Measurements from ENCODE around the gene NHLH1.
"Not testable (repeated sequence)": the region's sequence is repeated elsewhere in the genome, so short reads cannot be mapped to it uniquely, and the experiment has no call there.

NHLH1 gene

DNA sequence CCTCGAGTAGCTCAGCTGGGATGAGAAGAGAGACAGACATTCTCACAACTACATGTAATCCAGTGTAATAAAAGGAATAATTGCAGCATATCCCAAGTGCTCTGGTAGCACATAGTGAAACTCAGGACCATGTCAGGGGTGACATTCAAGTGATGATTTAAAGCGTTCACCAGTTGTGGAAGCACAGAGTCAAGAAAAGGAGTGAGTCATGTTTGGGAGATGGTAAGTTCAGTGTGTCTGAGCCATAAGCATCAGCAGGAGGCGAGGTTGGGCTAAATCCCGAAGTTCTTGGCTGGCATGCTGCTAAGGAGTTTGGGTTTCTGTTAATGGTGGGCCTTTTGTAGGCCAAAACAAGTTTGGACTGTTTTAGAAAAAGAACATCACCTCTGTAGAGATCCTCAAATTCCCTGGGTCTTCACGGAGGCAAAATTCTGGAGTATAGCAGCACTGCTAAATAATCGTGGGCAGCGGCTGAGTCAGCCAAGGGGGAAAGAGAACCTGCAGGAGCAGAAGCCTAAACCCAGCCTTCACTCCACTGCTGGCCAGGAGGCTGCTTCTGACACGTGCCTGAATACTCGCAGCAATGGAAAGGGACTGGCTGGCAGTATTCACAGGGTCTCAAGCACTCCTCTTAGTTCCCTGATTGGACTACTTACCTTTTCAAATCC, 7.2 kb upstream of the NHLH1 start:
- DNase-seq, result no peak

DNA sequence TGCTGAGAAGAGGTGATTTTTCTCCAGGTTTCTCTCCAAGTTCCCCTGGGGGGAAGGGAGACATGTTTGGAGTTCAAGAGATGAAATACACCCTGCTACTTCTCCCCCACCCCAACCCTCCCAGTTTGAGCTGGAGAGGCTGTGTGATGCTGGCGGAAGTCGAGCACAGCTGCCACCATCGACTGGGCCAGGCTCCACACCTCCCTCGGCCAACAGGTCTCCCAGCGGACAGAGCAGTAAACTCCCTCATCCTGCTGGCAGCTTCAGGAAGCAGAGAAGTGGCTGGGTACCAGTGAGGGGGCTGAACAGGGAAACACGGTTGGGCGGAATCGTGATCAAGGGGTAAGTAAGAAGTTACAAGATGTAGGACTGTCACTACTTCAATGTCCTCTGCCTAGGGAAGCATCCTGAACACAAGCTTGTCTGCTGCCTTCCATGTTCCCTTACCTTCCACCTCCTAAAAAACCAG, 6.6 kb upstream of the NHLH1 start:
- DNase-seq, result no peak

DNA sequence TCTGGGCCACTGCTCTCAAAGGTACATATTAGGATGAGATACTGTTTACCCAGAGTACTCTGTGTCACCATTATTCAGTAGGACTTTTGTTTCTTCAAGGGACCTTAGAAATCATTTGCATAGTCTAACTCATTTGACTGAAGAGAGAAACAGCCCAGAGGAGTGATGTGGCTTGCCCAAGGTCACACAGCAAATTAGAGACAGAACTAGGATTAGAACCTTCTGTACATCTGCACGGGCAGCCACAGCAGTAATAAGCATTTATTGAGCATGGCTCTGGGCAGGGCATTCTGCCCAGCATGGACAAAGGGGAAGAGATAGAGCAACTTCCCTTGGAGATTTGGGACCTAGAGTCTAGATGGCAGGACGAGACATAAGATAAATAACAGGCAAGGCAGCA, 5.7 kb upstream of the NHLH1 start:
- DNase-seq, result no peak

DNA sequence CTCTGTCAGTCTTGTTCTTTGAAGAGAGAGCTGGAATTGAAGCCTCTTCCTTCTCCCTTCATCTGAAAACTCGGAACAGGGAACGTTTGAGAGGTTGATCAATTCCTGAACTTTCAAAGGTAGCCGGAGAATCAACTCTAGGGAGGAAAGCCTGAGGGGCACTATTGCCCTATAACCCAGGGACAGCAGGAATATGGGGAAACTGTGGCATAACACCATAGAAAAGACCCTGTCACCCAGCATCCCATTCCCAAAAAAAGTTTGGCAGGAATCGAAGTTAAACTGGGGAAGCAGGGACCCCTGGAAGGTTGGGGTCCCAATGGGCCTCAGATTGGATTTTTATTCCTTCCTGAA, 5.1 kb upstream of the NHLH1 start:
- no peak for DNase-seq

DNA sequence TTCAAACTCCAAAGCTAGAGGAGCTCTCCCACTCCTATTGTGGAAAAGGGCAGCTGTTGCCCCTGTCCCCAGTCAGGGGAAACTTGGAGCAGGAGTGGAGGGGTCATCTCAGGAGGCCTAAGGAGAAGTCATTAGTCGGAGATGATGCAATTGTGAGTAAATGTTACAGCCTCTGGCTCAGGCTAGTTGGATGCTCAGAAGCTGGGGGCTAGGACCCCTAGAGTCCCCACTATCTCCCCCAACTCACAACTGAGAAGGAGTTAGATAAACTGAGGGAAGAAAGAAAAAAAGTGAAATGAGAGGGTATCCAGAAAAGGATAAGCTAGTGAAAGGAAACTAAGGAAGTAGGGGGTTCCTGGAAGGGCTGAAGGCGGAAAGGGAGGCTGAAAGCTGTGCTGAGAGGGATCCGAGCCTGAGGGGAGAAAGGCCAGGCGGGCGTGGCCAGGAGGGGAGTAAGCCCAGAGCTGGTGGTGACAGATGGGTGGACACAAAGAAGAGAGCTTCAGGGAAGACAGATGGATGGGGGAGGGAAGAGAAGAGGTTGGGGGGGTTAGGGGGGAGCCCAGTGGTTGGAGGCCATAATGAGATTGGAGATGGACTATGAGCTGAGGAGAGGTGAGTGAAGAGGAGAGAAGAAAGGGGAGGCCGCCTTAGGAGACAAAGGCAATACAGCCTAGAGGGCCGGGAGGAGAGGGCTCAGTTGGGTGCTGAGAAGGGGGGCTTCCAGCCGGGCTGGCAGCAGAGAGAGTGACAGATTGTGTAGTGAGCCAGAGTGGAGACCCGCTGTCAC, 4.5 kb upstream of the NHLH1 start:
- no peak for DNase-seq

DNA sequence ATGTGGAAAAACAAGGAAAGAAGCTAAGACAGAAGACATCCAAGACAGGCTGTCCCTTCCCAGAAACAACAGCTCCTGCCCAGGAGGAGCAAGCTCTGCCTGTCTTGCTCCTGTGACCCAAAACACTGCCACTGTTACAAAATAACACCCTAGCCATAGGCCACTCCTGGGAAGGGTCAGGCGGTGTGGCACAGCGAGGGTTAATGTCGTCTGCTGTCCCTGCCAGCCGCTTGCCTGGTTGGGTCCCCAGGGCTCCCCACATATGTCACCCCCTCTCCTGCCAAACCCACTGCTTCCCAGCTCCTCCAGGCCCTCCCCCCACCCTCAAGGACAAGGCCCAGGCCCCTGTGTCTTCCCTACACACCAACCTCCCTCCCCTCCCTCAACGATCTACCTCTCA, 3.9 kb upstream of the NHLH1 start:
- no peak for DNase-seq

DNA sequence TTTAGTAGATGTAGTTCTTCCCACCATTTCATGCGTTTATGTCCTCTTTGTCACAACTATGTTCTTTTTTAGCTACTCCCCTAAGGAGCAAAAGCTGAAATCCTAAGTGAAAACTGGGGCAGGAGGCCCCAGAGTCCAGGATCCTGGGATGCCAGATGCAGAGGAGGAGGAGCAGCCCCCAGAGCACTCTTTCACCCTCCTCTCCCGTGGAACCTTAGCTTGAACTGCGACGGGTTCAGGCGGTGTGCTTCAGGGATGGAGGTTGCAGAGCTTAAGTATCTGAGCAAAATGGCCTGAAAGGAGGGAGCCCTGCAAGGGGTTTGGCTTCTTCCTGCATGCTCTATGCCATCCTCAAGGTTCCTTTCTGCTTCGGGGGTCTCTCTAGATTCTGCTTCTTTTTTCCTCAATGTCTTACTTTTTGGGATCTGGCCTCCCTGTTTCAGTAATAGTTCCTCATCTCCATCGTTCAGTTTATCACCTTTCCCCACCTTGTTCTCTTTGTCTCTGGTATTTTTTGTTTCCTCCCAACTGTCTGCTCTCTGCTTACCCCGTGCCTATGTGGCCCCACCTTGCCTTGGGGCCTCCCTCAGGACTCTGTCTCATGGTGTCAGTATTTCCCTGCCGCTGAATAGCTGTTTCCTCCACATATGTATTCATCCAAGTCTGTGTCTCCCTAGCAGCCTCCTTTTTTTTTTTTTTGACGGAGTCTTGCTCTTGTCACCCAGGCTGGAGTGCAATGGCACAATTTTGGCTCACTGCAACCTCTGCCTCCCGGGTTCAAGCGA, 2.7 kb upstream of the NHLH1 start:
- DNase-seq, result no peak

DNA sequence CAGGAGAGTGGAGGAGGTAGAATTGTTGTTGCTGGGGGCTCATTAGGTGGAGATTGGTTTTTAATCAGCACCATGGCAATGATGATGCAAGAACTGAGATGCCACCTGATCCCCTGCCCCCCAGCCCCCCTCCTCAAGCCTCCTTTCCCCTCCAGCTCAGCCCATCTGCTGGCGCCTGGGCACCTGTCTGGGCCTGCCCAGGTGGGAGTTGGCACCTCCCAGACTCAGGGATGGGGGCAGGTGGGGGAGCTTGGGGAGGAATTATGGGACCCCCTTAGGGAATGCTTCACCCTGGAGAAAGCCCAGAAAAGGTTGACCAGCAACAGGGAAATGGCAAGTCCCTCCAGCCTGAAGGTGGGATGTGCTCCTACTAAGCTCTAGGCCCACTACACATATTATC, 1.5 kb upstream of the NHLH1 start:
- DNase-seq, result peak; percentile 14

DNA sequence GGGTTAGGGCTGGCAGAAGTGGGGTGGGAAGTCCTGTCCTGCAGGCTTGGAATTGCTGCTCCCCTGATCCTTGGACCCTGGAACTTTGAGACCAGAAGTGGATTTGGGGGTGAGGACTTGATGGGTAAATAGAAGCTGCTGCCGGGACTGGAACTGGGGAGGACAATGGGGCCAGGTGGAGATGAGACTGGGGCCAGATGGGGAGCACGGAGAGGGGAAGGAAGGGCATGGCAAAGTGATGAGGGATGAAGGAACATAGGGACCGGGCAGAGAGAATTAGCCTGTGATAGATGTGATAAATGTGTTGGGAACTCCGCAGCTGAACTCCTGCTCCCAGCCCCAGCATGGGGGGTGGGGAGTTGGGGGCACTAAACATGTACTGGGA, 637 bp downstream of the NHLH1 start:
- no peak for DNase-seq

DNA sequence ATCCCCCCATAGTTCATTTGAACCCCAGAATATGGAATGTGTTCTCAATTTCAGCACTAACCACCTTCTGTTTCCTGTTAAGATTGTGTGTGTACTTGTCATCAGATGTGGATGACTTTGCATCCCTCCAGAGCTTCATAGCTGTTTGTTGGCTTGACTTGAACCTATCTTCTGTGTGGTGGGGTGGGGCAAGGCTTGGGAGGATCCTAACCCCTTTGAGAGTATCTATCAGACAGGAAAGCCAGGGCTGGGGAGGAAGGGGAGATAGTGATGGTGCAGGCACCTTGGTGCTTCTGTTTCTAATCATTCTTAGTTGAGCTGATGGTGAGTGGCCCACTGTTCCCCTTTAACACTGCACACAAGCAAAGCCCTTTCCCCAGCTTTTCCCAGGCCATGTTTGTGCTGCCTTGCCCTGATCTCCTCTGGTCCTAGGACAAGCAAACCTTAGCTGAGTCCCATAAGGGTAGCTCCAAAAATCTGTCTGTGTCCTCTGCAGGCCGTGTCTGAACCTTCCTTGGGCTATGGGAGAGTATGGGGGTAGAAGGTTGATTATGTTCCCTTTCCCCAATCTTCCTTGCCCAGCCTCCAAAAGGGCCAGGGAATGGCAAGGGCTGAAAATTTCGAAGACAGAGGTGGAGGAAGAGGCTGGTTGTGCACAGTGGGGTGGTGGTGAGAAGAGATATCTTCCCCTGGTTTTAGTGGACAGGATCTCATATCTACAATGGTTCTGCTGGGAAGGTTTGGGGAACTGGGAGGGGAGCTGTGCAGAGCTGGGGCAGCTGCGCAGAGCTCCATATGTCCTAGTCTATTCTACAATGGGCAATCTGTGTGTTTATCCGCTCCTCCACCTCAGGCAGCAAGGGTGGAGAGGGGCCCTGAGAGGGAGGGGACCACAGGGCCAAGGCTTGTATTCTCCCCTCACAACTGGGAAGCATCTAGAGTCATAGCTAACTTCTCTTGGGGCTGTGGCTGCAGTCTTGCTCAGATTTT, 1.4 kb downstream of the NHLH1 start:
- no peak for DNase-seq

DNA sequence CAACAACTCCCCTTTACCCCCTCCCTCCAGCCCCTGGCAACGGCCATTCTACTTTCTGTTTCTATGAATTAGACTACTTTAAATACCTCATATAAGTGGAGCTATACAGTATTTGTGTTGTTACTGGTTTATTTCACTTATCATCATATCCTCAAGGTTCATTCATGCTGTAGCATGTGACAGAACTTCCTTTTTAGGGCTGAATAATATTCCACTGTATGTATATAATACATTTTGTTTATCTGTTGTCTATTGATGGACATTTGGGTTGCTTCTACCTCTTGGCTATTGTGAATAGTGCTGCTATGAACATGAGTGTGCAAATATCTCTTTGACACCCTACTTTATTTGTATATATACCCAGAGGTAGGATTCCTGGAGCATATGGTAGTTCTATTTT, 2.2 kb downstream of the NHLH1 start:
- no peak for DNase-seq

DNA sequence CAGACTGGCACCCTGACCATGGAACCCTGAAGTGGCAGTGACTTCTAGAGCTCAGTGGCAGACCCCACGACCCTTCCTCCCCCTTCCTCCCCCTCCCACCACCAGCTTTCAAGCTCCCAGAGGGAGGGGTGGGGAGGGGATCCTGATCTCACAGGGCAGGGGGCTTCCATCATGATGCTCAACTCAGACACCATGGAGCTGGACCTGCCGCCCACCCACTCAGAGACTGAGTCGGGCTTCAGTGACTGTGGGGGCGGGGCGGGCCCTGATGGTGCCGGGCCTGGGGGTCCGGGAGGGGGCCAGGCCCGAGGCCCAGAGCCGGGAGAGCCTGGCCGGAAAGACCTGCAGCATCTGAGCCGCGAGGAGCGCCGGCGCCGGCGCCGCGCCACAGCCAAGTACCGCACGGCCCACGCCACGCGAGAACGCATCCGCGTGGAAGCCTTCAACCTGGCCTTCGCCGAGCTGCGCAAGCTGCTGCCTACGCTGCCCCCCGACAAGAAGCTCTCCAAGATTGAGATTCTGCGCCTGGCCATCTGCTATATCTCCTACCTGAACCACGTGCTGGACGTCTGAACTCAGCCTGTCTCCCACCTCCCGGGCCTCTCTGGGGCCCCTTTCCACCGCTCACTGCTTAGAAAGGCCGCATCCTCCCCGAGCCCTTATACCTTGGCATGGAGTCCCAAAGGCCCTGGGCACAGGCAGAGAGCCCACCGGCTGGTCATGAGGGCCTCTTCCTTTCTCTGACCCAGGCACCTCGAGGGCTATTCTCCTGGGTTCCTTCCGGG, 3.9 kb downstream of the NHLH1 start:
- no peak for DNase-seq

DNA sequence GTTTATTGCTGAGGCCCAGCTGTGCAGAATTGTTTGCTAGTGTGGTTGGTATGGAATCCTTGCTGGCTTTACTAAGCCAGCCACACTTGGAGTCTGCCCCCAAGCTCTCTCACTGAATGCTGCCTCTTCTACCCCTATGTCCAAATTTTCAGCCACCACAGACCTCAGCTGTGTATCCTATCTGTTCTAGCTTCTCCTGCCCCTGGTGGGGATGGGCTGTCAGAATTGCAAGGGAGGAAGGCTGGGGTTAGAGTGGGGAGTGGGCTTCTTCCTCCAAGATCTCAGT, 4.4 kb downstream of the NHLH1 start:
- DNase-seq, result no peak

DNA sequence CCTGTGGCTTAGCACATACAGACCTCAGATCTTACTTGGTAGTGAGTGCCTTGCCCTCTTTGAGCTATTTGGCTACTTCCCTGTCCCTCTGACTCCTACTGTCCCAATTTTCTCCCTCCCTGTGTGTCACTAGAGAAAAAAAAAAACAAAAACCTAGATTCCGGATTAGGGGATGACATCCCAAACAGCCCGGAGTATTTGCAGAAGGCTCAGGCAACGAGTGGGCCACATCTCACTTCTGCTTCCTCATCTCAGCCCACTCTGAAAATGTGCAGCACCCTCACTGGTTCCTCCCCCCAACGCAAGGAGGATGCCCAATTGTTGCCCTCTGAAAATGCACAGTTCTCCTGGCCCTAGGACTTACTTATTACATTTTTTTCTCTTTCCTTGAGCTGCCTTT, 4.9 kb downstream of the NHLH1 start:
- no peak for DNase-seq

DNA sequence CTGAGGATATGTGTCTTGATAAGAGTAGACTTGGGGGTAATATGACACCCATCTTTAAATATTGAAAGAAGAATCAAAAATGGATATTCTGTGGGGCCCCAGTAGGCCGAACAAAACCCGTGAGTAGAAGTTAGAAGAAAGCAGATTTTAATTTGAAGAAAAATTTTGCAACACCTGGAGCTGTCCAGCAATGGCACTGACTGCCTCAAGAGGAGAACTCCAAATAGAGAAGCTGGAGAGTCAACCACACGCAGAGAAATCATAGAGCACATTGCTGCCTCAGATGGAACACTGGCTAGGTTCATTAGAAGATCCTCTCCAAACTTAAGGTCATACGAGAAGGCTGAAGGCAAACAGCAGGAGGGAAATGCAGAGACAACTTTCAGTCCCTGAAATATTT, 6.8 kb downstream of the NHLH1 start:
- no peak for DNase-seq

DNA sequence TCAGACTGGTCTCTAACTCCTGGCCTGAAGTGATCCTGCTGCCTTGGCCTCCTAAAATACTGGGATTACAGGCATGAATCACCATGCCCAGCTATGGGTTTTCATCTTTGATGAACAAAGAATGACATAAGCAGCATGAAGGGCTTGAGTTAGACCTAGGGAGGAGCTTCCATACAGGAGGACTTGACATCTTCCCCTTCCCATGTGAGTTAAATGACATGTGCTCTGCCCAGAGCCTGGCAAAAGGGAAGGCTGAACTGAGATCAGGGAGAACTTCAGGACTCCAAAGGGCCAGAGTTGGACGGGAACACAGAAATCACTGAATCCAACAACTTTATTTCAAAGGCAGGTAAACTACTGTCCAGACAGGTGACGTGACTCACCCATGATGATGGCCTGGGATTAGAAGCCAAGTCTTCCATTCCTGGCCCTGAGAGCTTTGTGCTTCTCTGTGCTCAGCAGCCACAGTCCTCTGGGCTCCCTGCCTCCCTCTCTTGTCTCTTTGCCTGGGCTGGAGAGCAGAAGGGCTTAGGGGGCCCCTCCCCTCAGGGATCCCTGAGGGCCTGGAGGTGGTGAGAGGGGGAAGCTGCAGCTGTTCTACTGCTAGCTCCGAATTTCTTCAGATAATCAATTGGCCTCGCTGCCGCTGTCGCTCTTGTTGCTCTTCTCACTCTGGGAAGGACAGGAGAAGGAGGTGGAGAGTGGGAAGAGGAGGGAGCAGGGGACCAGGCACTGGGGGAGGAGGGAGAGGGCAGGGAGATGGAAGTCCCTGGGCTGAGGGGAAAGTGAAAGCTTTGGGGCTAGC, 7.6 kb downstream of the NHLH1 start:
- DNase-seq, result no peak

DNA sequence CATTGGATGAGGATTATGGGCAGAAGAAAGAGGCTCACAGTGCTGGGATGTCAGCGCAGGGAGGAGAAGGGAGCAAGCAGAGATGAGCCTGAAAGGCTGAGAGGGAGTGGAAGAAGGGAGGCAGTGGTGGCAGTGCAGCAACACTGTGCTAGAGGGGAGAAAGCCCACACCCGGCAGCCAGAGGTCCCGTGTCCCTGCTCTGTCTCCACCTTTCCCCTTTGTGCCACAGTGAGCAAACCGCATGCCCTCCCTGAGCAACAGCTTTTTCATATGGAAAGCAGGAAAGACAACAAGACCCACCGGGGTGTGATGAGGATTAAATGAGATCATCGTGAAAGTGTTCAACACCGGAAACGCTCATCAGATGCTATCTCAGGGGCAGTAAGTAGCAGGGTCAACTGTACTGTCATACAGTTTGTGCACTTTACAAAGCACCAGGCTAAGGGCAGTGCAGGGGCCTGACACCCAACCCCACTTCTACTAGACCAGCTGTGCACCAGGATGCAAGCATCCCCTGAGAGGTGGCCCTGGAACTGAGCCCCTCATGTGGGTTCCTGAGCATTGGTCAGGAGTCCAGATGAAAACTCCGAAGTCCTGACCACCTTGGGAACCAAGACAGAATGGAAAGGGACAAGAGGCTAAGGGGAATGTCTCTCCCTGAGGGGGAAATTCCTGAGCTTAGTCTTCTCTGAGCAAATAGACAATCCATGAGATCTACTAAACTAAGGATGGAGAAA, 9.1 kb downstream of the NHLH1 start:
- no peak for DNase-seq

DNA sequence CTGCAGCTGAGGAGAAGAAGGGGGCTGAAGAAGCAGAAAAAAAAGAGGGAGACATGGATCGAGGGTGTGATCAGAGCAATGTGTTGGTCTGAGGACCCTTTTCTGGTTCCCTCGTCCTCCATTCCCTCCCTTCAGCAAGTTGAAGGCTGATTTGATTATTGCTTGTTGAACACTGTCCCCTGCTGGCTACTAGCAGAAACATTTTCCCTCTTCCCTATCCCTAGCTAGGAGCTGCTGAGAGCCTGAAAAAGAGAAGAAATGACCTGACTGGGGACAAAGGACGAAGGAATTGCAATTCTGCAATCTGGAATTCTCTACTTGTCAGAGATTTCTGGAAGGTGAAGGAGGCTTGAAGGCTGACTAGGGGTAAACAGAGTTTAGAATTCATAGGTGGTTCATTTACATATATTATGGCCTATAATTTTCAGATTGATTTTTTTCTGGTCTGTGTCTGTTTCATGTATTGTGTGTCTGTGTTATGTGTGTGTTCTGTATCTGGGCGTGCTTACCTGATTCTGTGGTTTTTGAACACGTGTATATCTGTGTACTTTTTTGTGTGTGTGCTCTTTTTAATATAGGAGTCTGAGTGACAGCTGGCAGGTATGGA, 9.8 kb downstream of the NHLH1 start:
- DNase-seq, result peak; percentile 58

DNA sequence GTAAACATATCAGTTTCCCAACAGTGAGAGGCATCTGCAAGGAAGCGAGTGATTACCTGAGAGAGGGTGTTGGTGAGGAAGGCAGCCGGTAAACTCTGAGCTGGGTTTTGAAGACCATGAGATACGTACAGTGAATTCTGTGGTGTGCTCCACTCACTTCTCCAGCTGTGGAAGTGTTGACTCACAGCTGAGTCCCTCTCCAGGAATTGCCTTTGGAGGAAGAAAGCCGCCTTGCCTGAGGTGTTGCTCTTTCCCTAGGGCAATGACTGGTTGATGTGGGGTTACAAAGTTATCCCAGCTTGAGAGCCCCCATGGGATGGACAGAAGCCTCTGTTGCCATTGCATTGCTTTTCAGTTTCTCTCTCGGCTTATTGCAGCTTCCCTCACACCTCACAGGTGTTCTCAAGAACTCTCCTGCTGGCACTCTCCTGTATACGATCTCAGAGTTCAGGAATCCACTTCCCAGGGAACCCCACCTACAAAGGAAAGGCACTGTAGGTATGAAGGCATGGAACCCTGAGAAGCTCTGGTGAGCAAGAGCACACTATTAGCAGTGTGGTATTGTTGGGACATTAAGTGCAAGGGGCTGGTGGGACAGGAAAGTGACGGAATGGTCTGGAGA, 10.8 kb downstream of the NHLH1 start:
- no peak for DNase-seq

DNA sequence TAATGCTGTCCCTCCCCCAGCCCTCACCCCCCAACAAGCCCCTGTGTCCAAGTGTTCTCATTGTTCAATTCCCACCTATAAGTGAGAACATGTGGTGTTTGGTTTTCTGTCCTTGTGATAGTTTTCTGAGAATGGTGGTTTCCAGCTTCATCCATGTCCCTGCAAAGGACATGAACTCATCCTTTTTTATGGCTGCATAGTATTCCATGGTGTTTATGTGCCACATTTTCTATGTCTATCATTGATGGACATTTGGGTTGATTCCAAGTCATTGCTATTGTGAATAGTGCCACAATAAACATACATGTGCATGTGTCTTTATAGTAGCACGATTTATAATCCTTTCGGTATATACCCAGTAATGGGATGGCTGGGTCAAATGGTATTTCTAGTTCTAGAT, 17.9 kb downstream of the NHLH1 start:
- DNase-seq, result not testable (repeated sequence)

Data from NCI-H1105 (cell line).